Esophagus squamous epithelium (tissue), 4 donors: Measurements from ENCODE around the gene NOL6.

Experiments
- CTCF ChIP-seq, 6 experiments: fragments of 450-650 bp in 4 of 6; fragments of 200-600 bp in 2 of 6; sonication (generic) in 2 of 6; IDR thresholded peaks; one replicate each; pipeline ENCODE4 v1.5.1; 2016 to 2019; ENCODE audit warnings: antibody characterized with exemption in 6 of 6, mild to moderate bottlenecking in 4 of 6, moderate library complexity in 4 of 6
- POLR2A ChIP-seq, 4 donors: fragments of 450-650 bp; IDR thresholded peaks; one replicate each; pipeline ENCODE4 v1.6.1; 2017; ENCODE audit warnings: antibody characterized with exemption in 4 of 4, mild to moderate bottlenecking in 4 of 4, moderate library complexity in 3 of 4

- TF ChIP-seq CTCF (IDR thresholded peaks at IDR 0.05), result no peak
- TF ChIP-seq POLR2A (IDR thresholded peaks at IDR 0.05), result no peak
Measured at GRCh38 chr9:33472881-33473615, 676 bp downstream of the NOL6 start.
